Measurements from ENCODE around the gene HBA1. TPM values are rescaled to one million over a fixed set of nuclear protein-coding genes. Genes with fewer than 3 reads are reported as not detected.
"Not testable (repeated sequence)": the region's sequence is repeated elsewhere in the genome, so short reads cannot be mapped to it uniquely, and the experiment has no call there.

The HBA1 gene
- total RNA-seq, 3 donors from 2014 or later: 1.8 to 2.3 (median 2.3) TPM

DNA sequence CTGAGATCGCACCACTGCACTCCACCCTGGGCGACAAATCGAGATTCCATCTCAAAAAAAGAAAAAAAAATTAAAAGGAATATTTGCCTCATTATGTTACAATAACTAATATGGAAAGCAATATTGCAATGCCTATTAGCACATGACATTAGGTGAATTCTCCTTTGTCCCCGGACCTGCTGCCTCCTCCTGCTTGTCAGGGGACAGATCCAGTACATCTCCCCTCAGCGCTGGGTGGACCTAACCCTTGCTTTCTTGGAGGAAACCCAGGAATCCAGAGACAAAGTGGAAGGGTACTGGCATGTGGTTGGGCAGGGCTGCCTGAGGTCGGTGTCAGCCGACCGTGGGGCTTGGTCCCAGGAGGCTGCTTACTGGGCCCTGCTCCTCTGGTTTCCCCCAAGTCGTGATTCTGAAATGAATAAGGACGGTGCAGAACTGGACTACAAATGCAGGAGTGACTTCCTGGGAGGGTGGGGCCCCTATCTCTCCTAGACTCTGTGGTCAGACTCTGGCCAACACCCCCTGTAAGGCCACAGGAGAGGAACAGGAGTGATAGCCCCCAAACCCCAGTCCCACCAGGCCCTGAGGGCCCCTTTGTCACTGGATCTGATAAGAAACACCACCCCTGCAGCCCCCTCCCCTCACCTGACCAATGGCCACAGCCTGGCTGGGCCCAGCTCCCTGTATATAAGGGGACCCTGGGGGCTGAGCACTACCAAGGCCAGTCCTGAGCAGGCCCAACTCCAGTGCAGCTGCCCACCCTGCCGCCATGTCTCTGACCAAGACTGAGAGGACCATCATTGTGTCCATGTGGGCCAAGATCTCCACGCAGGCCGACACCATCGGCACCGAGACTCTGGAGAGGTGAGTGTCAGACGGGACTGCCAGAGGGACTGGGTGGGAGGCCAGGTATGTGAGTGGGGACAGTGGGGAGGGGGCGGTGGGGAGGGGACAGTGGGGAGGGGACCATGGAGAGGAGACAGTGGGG is 24.0 kb upstream of the HBA1 start, which contains the start of gene HBZ:
Gene HBZ (plus strand): TSS at position 504 of the 988 bp plus-strand sequence. CDS start 266 bp downstream, at position 770.
- no peak for DNase-seq
- Mint-ChIP-seq H3K36me3 (ENCODE audit: insufficient read depth) (no peaks in the 10 kb centered on the region), H3K4me3 (no peak within 1 kb of the TSS), H3K27me3 (ENCODE audit: low read depth) (peaks cover 46% of the 10 kb centered on the region), H3K4me1 (ENCODE audit: low read depth) (peaks cover 6% of the 10 kb centered on the region), H3K9me3 (no peaks in the 10 kb centered on the region)
- ATAC-seq: no peak

DNA sequence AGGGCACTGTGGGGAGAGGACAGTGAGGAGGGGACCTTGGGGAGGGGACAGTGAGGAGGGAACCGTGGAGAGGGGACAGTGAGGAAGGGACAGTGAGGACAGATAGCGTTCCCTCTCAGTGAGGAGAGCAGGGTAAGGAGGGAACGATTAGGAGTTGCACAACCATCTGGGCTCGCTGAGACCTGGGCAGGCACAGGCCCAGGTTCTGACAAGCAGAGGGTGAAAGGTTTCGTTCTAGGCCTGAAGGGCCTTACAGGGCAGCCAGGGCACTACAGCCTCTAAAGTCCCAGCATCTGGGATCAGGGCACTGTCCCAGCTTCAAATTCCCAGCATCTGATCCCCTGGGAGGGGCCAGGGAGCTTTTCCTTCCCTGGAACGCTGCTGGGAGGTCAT is 23.4 kb upstream of the HBA1 start:
- not testable (repeated sequence) for ATAC-seq; H3K4me1 Mint-ChIP-seq (ENCODE audit: low read depth); H3K4me3 Mint-ChIP-seq; H3K36me3 Mint-ChIP-seq (ENCODE audit: insufficient read depth); H3K9me3 Mint-ChIP-seq; DNase-seq
- H3K27me3 Mint-ChIP-seq (ENCODE audit: low read depth): peaks cover 48% of the 10 kb centered on the region

DNA sequence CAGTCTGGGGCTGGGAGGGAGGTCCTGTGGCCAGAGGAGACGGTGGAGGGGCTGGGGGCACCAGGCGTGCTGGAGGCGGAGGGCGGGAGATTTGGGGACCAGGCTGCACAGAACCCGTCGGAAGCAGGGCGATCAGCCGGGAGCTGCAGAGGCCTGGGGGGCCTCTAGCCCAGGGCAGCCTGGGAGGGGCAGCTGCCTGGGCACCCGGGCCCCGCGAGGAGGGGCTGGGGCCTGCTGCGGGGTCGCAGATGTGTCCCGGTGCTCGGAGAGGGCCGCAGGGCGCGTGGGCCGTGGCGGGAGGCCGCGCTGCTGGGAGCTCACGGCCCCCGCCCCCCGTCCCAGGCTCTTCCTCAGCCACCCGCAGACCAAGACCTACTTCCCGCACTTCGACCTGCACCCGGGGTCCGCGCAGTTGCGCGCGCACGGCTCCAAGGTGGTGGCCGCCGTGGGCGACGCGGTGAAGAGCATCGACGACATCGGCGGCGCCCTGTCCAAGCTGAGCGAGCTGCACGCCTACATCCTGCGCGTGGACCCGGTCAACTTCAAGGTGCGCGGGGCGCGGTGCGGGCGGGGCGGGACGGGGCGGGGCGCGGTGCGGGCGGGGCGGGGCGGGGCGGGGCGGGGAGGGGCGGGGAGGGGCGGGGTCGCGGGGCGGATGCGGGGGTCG is 22.8 kb upstream of the HBA1 start:
- peak; percentile 42 to 62 for ATAC-seq
- H3K9me3 Mint-ChIP-seq; H3K36me3 Mint-ChIP-seq (ENCODE audit: insufficient read depth); DNase-seq; H3K4me3 Mint-ChIP-seq; H3K4me1 Mint-ChIP-seq (ENCODE audit: low read depth): not testable (repeated sequence)
- peaks cover 45% of the 10 kb centered on the region for H3K27me3 Mint-ChIP-seq (ENCODE audit: low read depth)

DNA sequence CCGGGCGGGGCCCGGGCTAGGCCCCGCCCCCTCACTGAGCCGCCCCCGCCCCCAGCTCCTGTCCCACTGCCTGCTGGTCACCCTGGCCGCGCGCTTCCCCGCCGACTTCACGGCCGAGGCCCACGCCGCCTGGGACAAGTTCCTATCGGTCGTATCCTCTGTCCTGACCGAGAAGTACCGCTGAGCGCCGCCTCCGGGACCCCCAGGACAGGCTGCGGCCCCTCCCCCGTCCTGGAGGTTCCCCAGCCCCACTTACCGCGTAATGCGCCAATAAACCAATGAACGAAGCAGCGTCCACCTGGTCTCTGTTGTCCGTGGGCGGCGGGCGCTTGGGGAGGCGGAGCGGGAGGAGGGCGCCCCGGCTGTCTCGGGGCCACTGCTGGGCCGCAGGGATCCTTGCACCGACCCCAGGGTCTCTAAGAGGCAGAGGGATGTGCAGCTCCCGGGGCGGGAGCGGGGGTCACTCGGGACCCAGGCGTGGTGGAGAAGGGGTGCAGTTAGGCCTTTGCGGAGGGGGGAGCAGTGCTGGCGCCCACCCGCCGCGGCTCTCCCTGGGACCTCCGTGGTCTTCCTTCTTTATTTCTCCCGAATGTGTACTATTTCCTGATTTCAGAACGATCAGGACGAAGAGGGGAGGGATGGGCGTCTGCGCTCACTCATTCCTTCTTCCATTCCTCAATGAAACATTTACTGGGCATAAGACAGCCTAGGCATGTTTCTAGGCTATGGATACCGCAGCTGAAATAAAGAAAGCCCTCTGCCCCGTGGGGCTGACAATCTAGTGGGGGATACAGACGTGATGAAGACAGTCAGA is 22.1 kb upstream of the HBA1 start:
- H3K27me3 Mint-ChIP-seq (ENCODE audit: low read depth): peaks cover 40% of the 10 kb centered on the region
- H3K4me1 Mint-ChIP-seq (ENCODE audit: low read depth): peaks cover 6% of the 10 kb centered on the region
- DNase-seq: no peak
- no peaks in the 10 kb centered on the region for H3K9me3 Mint-ChIP-seq
- H3K36me3 Mint-ChIP-seq (ENCODE audit: insufficient read depth): no peaks in the 10 kb centered on the region
- H3K4me3 Mint-ChIP-seq: peak overlapping the region; percentile 59
- peak; percentile 50 to 63 for ATAC-seq

DNA sequence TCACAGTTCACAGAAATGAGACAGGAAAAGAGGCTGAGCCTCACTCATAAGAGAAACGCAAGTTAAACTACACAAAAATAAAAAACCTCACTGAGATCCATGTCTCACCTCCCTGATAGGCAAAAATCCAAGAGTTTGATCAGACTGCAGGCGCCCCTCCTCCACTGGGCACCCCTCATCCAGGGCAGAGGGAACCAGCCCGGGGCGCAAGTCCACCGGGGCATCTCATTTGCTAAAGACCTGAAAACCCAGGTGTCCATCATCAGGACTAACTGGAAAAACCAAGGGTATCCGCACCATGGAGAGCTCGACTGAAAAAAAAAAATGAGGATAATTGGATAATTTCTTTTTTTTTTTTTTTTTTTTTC is 21.5 kb upstream of the HBA1 start:
- H3K4me1 Mint-ChIP-seq (ENCODE audit: low read depth): peaks cover 6% of the 10 kb centered on the region
- H3K27me3 Mint-ChIP-seq (ENCODE audit: low read depth): peaks cover 37% of the 10 kb centered on the region
- H3K36me3 Mint-ChIP-seq (ENCODE audit: insufficient read depth): no peaks in the 10 kb centered on the region
- ATAC-seq (no peak), DNase-seq (no peak)
- no peaks in the 10 kb centered on the region for H3K9me3 Mint-ChIP-seq
- H3K4me3 Mint-ChIP-seq: peak overlapping the region; percentile 59

DNA sequence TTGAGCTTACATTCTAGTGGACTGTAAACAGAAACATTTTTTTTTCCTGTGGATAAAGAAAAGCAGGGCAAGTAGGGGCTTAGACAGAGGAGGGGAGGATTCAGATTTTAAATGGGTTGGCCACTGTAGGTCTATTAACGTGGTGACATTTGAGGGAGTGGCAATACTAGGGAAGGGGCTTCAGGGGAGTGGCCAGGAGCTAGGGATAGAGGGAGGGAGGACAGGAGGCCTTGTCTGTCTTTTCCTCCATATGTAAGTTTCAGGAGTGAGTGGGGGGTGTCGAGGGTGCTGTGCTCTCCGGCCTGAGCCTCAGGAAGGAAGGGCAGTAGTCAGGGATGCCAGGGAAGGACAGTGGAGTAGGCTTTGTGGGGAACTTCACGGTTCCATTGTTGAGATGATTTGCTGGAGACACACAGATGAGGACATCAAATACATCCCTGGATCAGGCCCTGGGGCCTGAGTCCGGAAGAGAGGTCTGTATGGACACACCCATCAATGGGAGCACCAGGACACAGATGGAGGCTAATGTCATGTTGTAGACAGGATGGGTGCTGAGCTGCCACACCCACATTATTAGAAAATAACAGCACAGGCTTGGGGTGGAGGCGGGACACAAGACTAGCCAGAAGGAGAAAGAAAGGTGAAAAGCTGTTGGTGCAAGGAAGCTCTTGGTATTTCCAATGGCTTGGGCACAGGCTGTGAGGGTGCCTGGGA is 17.2 kb upstream of the HBA1 start:
- H3K4me1 Mint-ChIP-seq (ENCODE audit: low read depth): peaks cover 6% of the 10 kb centered on the region
- no peaks in the 10 kb centered on the region for H3K9me3 Mint-ChIP-seq
- H3K36me3 Mint-ChIP-seq (ENCODE audit: insufficient read depth): no peaks in the 10 kb centered on the region
- peaks cover 35% of the 10 kb centered on the region for H3K27me3 Mint-ChIP-seq (ENCODE audit: low read depth)
- no peak for ATAC-seq
- no peak for DNase-seq
- H3K4me3 Mint-ChIP-seq: no peak overlapping the region

DNA sequence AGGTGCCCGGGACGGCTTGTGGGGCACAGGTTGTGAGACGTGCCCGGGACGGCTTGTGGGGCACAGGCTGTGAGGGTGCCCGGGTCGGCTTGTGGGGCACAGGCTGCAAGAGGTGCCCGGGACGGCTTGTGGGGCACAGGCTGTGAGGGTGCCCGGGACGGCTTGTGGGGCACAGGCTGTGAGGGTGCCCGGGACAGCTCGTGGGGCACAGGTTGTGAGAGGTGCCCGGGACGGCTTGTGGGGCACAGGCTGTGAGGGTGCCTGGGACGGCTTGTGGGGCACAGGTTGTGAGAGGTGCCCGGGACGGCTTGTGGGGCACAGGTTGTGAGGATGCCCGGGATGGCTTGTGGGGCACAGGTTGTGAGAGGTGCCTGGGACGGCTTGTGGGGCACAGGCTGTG is 16.2 kb upstream of the HBA1 start:
- peaks cover 28% of the 10 kb centered on the region for H3K27me3 Mint-ChIP-seq (ENCODE audit: low read depth)
- not testable (repeated sequence) for H3K36me3 Mint-ChIP-seq (ENCODE audit: insufficient read depth); ATAC-seq; H3K9me3 Mint-ChIP-seq; DNase-seq; H3K4me1 Mint-ChIP-seq (ENCODE audit: low read depth); H3K4me3 Mint-ChIP-seq

DNA sequence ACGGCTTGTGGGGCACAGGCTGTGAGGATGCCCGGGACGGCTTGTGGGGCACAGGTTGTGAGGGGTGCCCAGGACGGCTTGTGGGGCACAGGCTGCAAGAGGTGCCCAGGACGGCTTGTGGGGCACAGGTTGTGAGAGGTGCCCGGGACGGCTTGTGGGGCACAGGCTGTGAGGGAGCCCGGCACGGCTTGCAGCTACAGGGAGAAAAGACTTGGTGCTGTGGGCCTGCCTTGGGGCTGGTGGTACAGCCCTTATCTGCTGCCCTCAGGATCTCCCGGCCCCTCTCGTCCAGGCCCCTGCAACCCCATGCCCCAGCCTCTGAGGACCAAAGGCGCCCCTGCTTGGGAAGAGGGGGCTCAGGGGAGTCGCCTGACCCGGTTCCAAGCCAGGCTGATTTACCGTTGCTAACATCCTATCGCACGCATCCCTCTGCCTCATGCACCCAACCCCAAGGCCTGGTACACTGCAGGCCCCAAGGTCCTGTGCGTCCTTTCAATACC is 15.7 kb upstream of the HBA1 start:
- Mint-ChIP-seq H3K4me1 (ENCODE audit: low read depth) (no peaks in the 10 kb centered on the region), H3K27me3 (ENCODE audit: low read depth) (peaks cover 27% of the 10 kb centered on the region), H3K36me3 (ENCODE audit: insufficient read depth) (no peaks in the 10 kb centered on the region), H3K9me3 (no peaks in the 10 kb centered on the region), H3K4me3 (no peak overlapping the region)
- no peak for DNase-seq
- no peak for ATAC-seq

DNA sequence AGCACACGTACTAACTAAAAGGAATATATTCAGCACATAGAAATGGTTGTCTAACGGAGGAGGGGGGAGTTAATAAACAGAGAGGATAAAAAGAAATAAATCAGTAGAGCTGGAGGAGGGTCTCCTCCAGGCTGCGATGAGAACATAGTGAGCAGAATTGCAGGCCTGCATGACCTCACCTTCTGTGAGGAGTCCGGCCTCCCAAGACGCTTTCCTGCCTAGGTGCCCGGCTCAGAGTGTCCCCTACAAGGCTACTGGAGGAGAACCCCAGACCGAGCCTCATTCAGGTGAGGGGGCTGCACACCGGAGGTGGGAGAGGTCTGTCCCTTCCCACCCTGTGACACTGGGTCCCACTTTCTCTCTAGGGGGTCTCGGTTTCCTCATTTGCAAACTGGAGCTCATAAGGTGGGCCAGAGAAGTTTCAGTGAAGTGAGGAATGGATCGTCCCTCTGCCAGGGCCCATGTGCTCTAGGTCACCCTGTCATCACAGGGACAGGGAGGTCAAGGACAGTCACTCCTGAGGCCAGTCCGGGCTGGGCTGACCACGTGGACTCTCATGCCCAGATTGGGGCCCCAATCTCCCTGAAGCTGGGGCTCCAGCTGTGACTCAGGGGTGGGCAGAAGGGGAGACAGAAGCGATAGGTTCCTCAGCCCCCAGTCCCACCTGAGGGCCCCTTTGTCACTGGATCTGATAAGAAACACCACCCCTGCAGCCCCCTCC is 14.0 kb upstream of the HBA1 start:
- H3K27me3 Mint-ChIP-seq (ENCODE audit: low read depth): peaks cover 30% of the 10 kb centered on the region
- H3K36me3 Mint-ChIP-seq (ENCODE audit: insufficient read depth): no peaks in the 10 kb centered on the region
- DNase-seq: no peak
- no peak for ATAC-seq
- H3K9me3 Mint-ChIP-seq: no peaks in the 10 kb centered on the region
- no peak overlapping the region for H3K4me3 Mint-ChIP-seq
- peaks cover 7% of the 10 kb centered on the region for H3K4me1 Mint-ChIP-seq (ENCODE audit: low read depth)

DNA sequence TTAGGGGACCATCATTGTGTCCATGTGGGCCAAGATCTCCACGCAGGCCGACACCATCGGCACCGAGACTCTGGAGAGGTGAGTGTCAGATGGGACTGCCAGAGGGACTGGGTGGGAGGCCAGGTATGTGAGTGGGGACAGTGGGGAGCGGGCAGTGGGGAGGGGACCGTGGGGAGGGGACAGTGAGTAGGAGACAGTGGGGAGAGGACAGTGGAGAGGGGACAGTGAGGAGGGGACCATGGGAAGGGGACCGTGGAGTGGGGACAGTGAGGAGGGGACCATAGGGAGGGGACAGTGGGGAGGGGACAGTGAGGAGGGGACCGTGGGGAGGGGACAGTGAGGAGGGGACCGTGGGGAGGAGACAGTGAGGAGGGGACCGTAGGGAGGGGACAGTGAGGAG is 13.3 kb upstream of the HBA1 start:
- not testable (repeated sequence) for H3K9me3 Mint-ChIP-seq; DNase-seq; H3K4me1 Mint-ChIP-seq (ENCODE audit: low read depth); H3K4me3 Mint-ChIP-seq; H3K36me3 Mint-ChIP-seq (ENCODE audit: insufficient read depth); ATAC-seq
- H3K27me3 Mint-ChIP-seq (ENCODE audit: low read depth): peaks cover 35% of the 10 kb centered on the region

DNA sequence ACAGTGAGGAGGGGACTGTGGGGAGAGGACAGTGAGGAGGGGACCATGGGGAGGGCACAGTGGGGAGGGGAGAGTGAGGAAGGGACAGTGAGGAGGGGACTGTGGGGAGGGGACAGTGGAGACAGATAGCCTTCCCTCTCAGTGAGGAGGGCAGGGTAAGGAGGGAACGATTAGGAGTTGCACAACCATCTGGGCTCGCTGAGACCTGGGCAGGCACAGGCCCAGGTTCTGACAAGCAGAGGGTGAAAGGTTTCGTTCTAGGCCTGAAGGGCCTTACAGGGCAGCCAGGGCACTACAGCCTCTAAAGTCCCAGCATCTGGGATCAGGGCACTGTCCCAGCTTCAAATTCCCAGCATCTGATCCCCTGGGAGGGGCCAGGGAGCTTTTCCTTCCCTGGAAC is 12.8 kb upstream of the HBA1 start:
- not testable (repeated sequence) for H3K4me3 Mint-ChIP-seq; H3K4me1 Mint-ChIP-seq (ENCODE audit: low read depth); H3K36me3 Mint-ChIP-seq (ENCODE audit: insufficient read depth); DNase-seq; ATAC-seq; H3K9me3 Mint-ChIP-seq
- H3K27me3 Mint-ChIP-seq (ENCODE audit: low read depth): peaks cover 38% of the 10 kb centered on the region

DNA sequence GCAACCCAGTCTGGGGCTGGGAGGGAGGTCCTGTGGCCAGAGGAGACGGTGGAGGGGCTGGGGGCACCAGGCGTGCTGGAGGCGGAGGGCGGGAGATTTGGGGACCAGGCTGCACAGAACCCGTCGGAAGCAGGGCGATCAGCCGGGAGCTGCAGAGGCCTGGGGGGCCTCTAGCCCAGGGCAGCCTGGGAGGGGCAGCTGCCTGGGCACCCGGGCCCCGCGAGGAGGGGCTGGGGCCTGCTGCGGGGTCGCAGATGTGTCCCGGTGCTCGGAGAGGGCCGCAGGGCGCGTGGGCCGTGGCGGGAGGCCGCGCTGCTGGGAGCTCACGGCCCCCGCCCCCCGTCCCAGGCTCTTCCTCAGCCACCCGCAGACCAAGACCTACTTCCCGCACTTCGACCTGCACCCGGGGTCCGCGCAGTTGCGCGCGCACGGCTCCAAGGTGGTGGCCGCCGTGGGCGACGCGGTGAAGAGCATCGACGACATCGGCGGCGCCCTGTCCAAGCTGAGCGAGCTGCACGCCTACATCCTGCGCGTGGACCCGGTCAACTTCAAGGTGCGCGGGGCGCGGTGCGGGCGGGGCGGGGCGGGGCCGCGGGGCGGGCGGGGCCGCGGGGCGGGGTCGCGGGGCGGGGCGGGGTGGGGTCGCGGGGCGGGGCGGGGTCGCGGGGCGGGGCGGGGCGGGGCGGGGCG is 12.2 kb upstream of the HBA1 start:
- DNase-seq; H3K36me3 Mint-ChIP-seq (ENCODE audit: insufficient read depth); H3K9me3 Mint-ChIP-seq; H3K4me1 Mint-ChIP-seq (ENCODE audit: low read depth); H3K4me3 Mint-ChIP-seq: not testable (repeated sequence)
- peak in 1 of 2 donors; percentile 32 for ATAC-seq
- H3K27me3 Mint-ChIP-seq (ENCODE audit: low read depth): peaks cover 43% of the 10 kb centered on the region

All from activated T-cell treated with anti-CD3 and anti-CD28 coated beads, Interleukin-2, amount 50 U/mL, for 4 hours (primary cell).